ENCODE results near the gene ARAF. TPM values are rescaled to one million over a fixed set of nuclear protein-coding genes. Genes with fewer than 3 reads are reported as not detected.

Gene ARAF
- total RNA-seq, 1 donor from 2014 or later = 30.2 TPM

DNA sequence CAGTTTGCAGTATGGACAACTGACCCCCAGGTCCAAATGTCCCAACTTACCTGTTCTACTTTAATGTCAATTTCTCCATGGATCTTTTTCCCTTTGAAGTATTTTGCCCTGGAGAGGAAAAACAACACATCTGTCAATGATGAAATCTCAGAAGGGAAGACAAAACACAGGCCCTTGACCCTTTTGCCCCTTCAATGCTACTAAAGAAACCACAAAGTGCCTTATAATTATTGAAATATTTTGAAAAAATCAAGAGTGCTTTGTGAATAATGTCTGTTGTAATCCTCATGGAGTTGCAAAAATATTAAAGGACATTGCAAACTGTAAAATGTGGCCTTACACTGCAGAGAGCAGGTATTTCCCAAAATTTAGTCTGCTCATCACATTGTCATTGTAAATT is 46.1 kb downstream of the ARAF start:
- DNase-seq (ENCODE audit: low read depth) = no peak
- H3K27me3 ChIP-seq (ENCODE audit: control insufficient read depth, insufficient read depth, low read length) = no peaks in the 10 kb centered on the region
- no peak for TF ChIP-seq CTCF (IDR thresholded peaks at IDR 0.05; ENCODE audit: insufficient read depth, low read length, poor library complexity, severe bottlenecking)

GRCh38 chrX:47608130-47608810 is 47.3 kb downstream of the ARAF start:
- H3K4me3 ChIP-seq (ENCODE audit: low read depth, low read length) = no peak overlapping the region
- H3K36me3 ChIP-seq (ENCODE audit: control insufficient read depth, insufficient read depth, low read length) = no peaks in the 10 kb centered on the region
- no peak for TF ChIP-seq CTCF (IDR thresholded peaks at IDR 0.05; ENCODE audit: insufficient read depth, low read length, poor library complexity, severe bottlenecking)
- H3K27me3 ChIP-seq (ENCODE audit: control insufficient read depth, insufficient read depth, low read length) = no peaks in the 10 kb centered on the region
- no peak for DNase-seq (ENCODE audit: low read depth)

More for the DNA sequence above, 46.1 kb downstream of the ARAF start:
- Histone ChIP-seq H3K36me3 (ENCODE audit: control insufficient read depth, insufficient read depth, low read length) (no peaks in the 10 kb centered on the region), H3K4me3 (ENCODE audit: low read depth, low read length) (no peak overlapping the region)

- Histone ChIP-seq H3K36me3 (ENCODE audit: control insufficient read depth, insufficient read depth, low read length) (no peaks in the 10 kb centered on the region), H3K27me3 (ENCODE audit: control insufficient read depth, insufficient read depth, low read length) (no peaks in the 10 kb centered on the region), H3K4me3 (ENCODE audit: low read depth, low read length) (no peak overlapping the region)
- no peak for DNase-seq (ENCODE audit: low read depth)
- no peak for TF ChIP-seq CTCF (IDR thresholded peaks at IDR 0.05; ENCODE audit: insufficient read depth, low read length, poor library complexity, severe bottlenecking)
Measured at GRCh38 chrX:47610511-47610910, 49.5 kb downstream of the ARAF start.

DNA sequence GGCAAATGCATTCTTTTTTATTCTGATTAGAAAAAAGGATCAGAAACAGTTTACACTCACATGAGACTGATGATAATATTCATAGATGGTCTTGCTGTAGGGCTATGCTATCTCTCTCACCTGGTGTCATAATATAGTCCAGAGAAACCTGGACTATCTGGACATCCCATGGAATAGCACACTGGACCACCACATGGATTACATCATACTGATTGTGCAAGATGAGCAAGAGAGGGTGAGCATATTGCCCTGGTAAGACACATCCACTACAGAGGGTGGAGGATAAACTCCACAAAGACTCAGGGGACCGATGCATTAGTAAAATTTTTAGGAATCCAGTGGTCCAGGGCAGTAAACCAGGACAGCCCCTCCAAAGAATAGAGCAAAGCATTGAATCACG is 50.5 kb downstream of the ARAF start:
- H3K4me3 ChIP-seq (ENCODE audit: low read depth, low read length) = no peak overlapping the region
- H3K36me3 ChIP-seq (ENCODE audit: control insufficient read depth, insufficient read depth, low read length) = no peaks in the 10 kb centered on the region
- TF ChIP-seq CTCF (IDR thresholded peaks at IDR 0.05; ENCODE audit: insufficient read depth, low read length, poor library complexity, severe bottlenecking) = no peak
- DNase-seq (ENCODE audit: low read depth) = no peak
- H3K27me3 ChIP-seq (ENCODE audit: control insufficient read depth, insufficient read depth, low read length) = no peaks in the 10 kb centered on the region

DNA sequence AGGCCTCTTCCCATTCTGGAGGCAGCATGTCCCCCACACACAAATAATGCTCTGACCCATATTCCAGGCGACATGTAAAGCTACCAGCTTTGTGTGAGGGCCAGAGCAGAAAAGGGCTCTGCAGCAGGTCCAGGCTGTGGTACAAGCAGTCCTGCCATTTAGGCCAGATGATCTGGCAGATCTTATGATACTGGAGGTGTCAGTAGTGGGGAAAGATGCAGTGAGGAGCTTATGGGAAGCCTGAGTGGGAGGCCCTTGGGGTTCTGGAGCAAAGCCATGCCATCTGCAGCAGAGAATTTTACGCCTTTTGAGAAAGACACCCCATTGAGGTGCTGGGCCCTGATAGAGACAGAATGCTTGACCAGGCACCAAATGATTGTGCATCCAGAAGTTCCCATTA is 50.9 kb downstream of the ARAF start:
- Histone ChIP-seq H3K27me3 (ENCODE audit: control insufficient read depth, insufficient read depth, low read length) (no peaks in the 10 kb centered on the region), H3K36me3 (ENCODE audit: control insufficient read depth, insufficient read depth, low read length) (no peaks in the 10 kb centered on the region), H3K4me3 (ENCODE audit: low read depth, low read length) (no peak overlapping the region)
- no peak for DNase-seq (ENCODE audit: low read depth)
- TF ChIP-seq CTCF (IDR thresholded peaks at IDR 0.05; ENCODE audit: insufficient read depth, low read length, poor library complexity, severe bottlenecking) = no peak

- no peaks in the 10 kb centered on the region for H3K27me3 ChIP-seq (ENCODE audit: control insufficient read depth, insufficient read depth, low read length)
- DNase-seq (ENCODE audit: low read depth) = no peak
- no peak overlapping the region for H3K4me3 ChIP-seq (ENCODE audit: low read depth, low read length)
- no peaks in the 10 kb centered on the region for H3K36me3 ChIP-seq (ENCODE audit: control insufficient read depth, insufficient read depth, low read length)
- TF ChIP-seq CTCF (IDR thresholded peaks at IDR 0.05; ENCODE audit: insufficient read depth, low read length, poor library complexity, severe bottlenecking) = no peak
Measured at GRCh38 chrX:47612418-47612817, 51.4 kb downstream of the ARAF start.
